Prostate gland (tissue), 2 donors: ENCODE measurements around the gene EXOC1L.

Experiments used
- POLR2A ChIP-seq: fragments of 450-650 bp; IDR thresholded peaks from one replicate; pipeline ENCODE4 v1.6.1; 2016; ENCODE audit warnings: antibody characterized with exemption, mild to moderate bottlenecking
- POLR2AphosphoS5 ChIP-seq: sonication (generic); formaldehyde crosslinking; IDR thresholded peaks from one replicate; pipeline ENCODE4 v1.6.1; 2017; ENCODE audit warnings: antibody characterized with exemption
- TF ChIP-seq, protein P1 (sequence below), 4 experiments: fragments of 200-600 bp in 2 of 4; fragments of 450-650 bp in 2 of 4; sonication (generic) in 2 of 4; IDR thresholded peaks; 1 replicate in 3 of 4; 2 replicates in 1 of 4; pipeline ENCODE4 v1.5.1; 2016 to 2019; ENCODE audit warnings: antibody characterized with exemption in 4 of 4, mild to moderate bottlenecking in 2 of 4, moderate library complexity in 2 of 4

DNA sequence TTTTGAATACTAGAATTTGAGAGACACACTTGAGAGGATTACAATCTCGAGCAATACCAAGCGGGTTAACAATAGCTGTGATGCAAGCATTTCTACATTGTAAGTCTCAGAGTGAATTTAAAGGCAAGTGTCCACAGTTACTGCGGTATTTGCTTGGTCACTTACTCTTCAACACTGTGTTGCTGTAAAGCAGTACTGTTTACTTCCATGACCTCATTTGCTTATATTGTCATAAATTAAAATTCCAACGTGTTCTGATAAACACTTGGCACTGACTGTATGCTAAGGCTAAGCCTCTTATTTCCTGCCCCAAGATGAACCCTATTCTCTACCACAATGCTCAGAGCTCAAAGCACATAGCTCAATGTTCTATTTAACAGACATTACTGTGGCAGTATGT lies 11.1 kb downstream of the EXOC1L start:
- TF ChIP-seq, protein P1, sequence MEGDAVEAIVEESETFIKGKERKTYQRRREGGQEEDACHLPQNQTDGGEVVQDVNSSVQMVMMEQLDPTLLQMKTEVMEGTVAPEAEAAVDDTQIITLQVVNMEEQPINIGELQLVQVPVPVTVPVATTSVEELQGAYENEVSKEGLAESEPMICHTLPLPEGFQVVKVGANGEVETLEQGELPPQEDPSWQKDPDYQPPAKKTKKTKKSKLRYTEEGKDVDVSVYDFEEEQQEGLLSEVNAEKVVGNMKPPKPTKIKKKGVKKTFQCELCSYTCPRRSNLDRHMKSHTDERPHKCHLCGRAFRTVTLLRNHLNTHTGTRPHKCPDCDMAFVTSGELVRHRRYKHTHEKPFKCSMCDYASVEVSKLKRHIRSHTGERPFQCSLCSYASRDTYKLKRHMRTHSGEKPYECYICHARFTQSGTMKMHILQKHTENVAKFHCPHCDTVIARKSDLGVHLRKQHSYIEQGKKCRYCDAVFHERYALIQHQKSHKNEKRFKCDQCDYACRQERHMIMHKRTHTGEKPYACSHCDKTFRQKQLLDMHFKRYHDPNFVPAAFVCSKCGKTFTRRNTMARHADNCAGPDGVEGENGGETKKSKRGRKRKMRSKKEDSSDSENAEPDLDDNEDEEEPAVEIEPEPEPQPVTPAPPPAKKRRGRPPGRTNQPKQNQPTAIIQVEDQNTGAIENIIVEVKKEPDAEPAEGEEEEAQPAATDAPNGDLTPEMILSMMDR (IDR thresholded peaks at IDR 0.05), result no peak
- TF ChIP-seq POLR2A (no peak), POLR2AphosphoS5 (no peak)
